ENCODE measurements around the gene DIAPH2.

The DIAPH2 gene

GRCh38 chrX:96684339-96685209 is at the start of gene DIAPH2:
DIAPH2 (plus strand) TSS chrX:96684842.
- peak; percentile 94 for ATAC-seq
- TF ChIP-seq ISL1 (CRISPR knock-in tag; IDR thresholded peaks at IDR 0.05), result no peak
- TF ChIP-seq, protein P1, sequence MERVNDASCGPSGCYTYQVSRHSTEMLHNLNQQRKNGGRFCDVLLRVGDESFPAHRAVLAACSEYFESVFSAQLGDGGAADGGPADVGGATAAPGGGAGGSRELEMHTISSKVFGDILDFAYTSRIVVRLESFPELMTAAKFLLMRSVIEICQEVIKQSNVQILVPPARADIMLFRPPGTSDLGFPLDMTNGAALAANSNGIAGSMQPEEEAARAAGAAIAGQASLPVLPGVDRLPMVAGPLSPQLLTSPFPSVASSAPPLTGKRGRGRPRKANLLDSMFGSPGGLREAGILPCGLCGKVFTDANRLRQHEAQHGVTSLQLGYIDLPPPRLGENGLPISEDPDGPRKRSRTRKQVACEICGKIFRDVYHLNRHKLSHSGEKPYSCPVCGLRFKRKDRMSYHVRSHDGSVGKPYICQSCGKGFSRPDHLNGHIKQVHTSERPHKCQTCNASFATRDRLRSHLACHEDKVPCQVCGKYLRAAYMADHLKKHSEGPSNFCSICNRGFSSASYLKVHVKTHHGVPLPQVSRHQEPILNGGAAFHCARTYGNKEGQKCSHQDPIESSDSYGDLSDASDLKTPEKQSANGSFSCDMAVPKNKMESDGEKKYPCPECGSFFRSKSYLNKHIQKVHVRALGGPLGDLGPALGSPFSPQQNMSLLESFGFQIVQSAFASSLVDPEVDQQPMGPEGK (CRISPR knock-in tag; IDR thresholded peaks at IDR 0.05; ENCODE audit: borderline replicate concordance), result 0 out of 2 replicates have a peak, but pooled peaks have one; percentile 38

DNA sequence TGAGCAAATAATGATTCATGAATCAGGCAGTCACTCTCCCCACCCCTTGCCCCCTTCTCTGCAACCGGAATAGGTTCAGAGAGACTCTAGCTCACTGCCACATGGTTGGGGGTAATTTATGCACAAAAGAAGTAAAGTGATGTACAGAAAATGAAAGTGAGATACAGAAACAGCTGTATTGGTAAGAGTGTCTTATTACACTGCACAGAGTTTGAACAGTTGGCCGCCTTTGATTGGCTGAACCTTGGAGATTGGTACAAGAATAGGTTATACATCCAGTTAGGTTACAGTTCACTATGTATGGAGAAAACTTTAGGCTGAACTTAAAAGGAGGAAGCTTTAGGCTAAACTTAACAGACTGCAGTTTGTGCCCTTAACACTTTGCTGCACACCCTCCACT is 34.6 kb upstream of the DIAPH2 start:
- TF ChIP-seq PPARA (CRISPR knock-in tag; IDR thresholded peaks at IDR 0.05; ENCODE audit: borderline replicate concordance), result no peak
- no peak for TF ChIP-seq ISL1 (CRISPR knock-in tag; IDR thresholded peaks at IDR 0.05)
- no peak for TF ChIP-seq BACH2 (CRISPR knock-in tag; IDR thresholded peaks at IDR 0.05; ENCODE audit: borderline replicate concordance)
- TF ChIP-seq ZFP3 (CRISPR knock-in tag; IDR thresholded peaks at IDR 0.05), result no peak
- no peak for TF ChIP-seq ARNTL (CRISPR knock-in tag; IDR thresholded peaks at IDR 0.05; ENCODE audit: borderline replicate concordance, low read depth)
- no peak for TF ChIP-seq CSDC2 (CRISPR knock-in tag; IDR thresholded peaks at IDR 0.05)
- TF ChIP-seq GLIS3 (CRISPR knock-in tag; IDR thresholded peaks at IDR 0.05), result no peak
- no peak for TF ChIP-seq ESRRG (CRISPR knock-in tag; IDR thresholded peaks at IDR 0.05)
- no peak for TF ChIP-seq RARB (CRISPR knock-in tag; IDR thresholded peaks at IDR 0.05)
- TF ChIP-seq TCF4 (CRISPR knock-in tag; IDR thresholded peaks at IDR 0.05; ENCODE audit: borderline replicate concordance), result no peak
- no peak for TF ChIP-seq ZNF70 (CRISPR knock-in tag; IDR thresholded peaks at IDR 0.05)
- TF ChIP-seq ZNF565 (CRISPR knock-in tag; conservative IDR thresholded peaks at IDR 0.05; ENCODE audit: low read depth), result no peak
- no peak for TF ChIP-seq ZNF8 (CRISPR knock-in tag; IDR thresholded peaks at IDR 0.05)
- TF ChIP-seq ZFP30 (CRISPR knock-in tag; IDR thresholded peaks at IDR 0.05), result no peak
- TF ChIP-seq SNAI2 (CRISPR knock-in tag; IDR thresholded peaks at IDR 0.05), result no peak
- TF ChIP-seq, protein P2, sequence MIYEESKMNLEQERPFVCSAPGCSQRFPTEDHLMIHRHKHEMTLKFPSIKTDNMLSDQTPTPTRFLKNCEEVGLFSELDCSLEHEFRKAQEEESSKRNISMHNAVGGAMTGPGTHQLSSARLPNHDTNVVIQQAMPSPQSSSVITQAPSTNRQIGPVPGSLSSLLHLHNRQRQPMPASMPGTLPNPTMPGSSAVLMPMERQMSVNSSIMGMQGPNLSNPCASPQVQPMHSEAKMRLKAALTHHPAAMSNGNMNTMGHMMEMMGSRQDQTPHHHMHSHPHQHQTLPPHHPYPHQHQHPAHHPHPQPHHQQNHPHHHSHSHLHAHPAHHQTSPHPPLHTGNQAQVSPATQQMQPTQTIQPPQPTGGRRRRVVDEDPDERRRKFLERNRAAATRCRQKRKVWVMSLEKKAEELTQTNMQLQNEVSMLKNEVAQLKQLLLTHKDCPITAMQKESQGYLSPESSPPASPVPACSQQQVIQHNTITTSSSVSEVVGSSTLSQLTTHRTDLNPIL (CRISPR knock-in tag; IDR thresholded peaks at IDR 0.05; ENCODE audit: low read depth), result no peak
- TF ChIP-seq ZC3H10 (CRISPR knock-in tag; IDR thresholded peaks at IDR 0.05), result no peak
- TF ChIP-seq, protein P1 (CRISPR knock-in tag; IDR thresholded peaks at IDR 0.05; ENCODE audit: borderline replicate concordance), result no peak
- no peak for TF ChIP-seq TOX (CRISPR knock-in tag; IDR thresholded peaks at IDR 0.05; ENCODE audit: borderline replicate concordance)
- no peak for ATAC-seq

DNA sequence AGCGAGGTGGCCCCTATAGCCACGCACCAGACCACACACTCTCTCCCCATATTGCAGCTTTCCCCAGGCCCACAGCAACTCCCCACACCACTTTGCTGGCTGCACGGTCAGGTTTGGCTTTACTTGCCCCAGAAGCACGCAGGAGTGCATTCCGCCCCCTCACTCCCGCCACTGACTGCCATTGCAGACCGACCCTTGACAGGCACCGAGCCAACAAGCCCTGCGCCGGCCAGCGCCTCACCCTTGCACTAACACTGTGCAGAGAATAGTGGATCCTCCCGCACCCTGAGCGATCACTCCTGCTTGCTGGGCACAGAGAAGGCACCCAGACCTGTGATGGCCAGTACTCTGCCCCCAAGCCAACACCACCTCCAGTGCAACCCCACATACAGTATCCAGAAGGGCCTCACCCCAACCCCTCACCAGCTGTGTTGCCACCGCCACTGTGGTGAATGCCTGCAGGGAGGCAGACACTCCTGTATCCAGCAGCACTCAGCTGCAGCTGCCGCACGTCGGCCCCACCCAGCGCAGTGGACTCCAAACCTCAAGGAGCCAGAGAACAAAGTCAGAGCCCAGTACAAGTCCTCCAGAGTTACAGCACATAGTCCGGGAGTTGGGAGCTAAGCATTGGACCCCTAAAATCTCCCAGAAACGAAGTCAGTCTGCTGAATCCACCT is 28.6 kb upstream of the DIAPH2 start:
- no peak for TF ChIP-seq TCF4 (CRISPR knock-in tag; IDR thresholded peaks at IDR 0.05; ENCODE audit: borderline replicate concordance)
- TF ChIP-seq ZNF8 (CRISPR knock-in tag; IDR thresholded peaks at IDR 0.05), result no peak
- TF ChIP-seq ISL1 (CRISPR knock-in tag; IDR thresholded peaks at IDR 0.05), result no peak
- no peak for TF ChIP-seq BACH2 (CRISPR knock-in tag; IDR thresholded peaks at IDR 0.05; ENCODE audit: borderline replicate concordance)
- TF ChIP-seq RARB (CRISPR knock-in tag; IDR thresholded peaks at IDR 0.05), result no peak
- no peak for TF ChIP-seq ZC3H10 (CRISPR knock-in tag; IDR thresholded peaks at IDR 0.05)
- TF ChIP-seq ZNF70 (CRISPR knock-in tag; IDR thresholded peaks at IDR 0.05), result no peak
- TF ChIP-seq PPARA (CRISPR knock-in tag; IDR thresholded peaks at IDR 0.05; ENCODE audit: borderline replicate concordance), result no peak
- TF ChIP-seq ZNF565 (CRISPR knock-in tag; conservative IDR thresholded peaks at IDR 0.05; ENCODE audit: low read depth), result no peak
- TF ChIP-seq CSRNP3 (CRISPR knock-in tag; IDR thresholded peaks at IDR 0.05), result no peak
- TF ChIP-seq ESRRG (CRISPR knock-in tag; IDR thresholded peaks at IDR 0.05), result no peak
- no peak for TF ChIP-seq GLIS3 (CRISPR knock-in tag; IDR thresholded peaks at IDR 0.05)
- no peak for TF ChIP-seq ZFP3 (CRISPR knock-in tag; IDR thresholded peaks at IDR 0.05)
- TF ChIP-seq SNAI2 (CRISPR knock-in tag; IDR thresholded peaks at IDR 0.05), result no peak
- TF ChIP-seq, protein P3, sequence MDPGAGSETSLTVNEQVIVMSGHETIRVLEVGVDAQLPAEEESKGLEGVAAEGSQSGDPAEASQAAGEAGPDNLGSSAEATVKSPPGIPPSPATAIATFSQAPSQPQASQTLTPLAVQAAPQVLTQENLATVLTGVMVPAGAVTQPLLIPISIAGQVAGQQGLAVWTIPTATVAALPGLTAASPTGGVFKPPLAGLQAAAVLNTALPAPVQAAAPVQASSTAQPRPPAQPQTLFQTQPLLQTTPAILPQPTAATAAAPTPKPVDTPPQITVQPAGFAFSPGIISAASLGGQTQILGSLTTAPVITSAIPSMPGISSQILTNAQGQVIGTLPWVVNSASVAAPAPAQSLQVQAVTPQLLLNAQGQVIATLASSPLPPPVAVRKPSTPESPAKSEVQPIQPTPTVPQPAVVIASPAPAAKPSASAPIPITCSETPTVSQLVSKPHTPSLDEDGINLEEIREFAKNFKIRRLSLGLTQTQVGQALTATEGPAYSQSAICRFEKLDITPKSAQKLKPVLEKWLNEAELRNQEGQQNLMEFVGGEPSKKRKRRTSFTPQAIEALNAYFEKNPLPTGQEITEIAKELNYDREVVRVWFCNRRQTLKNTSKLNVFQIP (CRISPR knock-in tag; IDR thresholded peaks at IDR 0.05; ENCODE audit: borderline replicate concordance, low read depth), result no peak
- TF ChIP-seq, protein P1 (CRISPR knock-in tag; IDR thresholded peaks at IDR 0.05; ENCODE audit: borderline replicate concordance), result no peak
- TF ChIP-seq TOX (CRISPR knock-in tag; IDR thresholded peaks at IDR 0.05; ENCODE audit: borderline replicate concordance), result no peak
- TF ChIP-seq ZFP30 (CRISPR knock-in tag; IDR thresholded peaks at IDR 0.05), result no peak
- no peak for ATAC-seq
